MM.1S (cell line): ENCODE results near the gene KAT6B.

ENCODE experiments used
- CTCF ChIP-seq: fragments of 300-600 bp; sonication (generic); IDR thresholded peaks from 2 replicates; pipeline ENCODE4 v1.5.1; 2016; ENCODE audit warnings: antibody characterized with exemption, low read length, mixed read lengths
- EZH2 ChIP-seq: fragments of 300-600 bp; sonication (generic); optimal IDR thresholded peaks from 2 replicates; pipeline ENCODE3; 2017; ENCODE audit warnings: low read depth, mild to moderate bottlenecking, antibody characterized with exemption, low read length, mixed read lengths

GRCh38 chr10:74936577-74937265, 110.3 kb downstream of the KAT6B start:
- TF ChIP-seq CTCF (no peak), EZH2 (no peak)
